Stromal cell of bone marrow (primary cell): Measurements from ENCODE around the gene GH2.

Source experiments
- DNase-seq: peaks from one replicate; pipeline ENCODE4 v3.0.0-alpha.2; 2012; ENCODE audit warnings: low read depth

The GH2 gene

GRCh38 chr17:63841350-63842172 lies 40.2 kb downstream of the GH2 start:
- DNase-seq: no peak

DNA sequence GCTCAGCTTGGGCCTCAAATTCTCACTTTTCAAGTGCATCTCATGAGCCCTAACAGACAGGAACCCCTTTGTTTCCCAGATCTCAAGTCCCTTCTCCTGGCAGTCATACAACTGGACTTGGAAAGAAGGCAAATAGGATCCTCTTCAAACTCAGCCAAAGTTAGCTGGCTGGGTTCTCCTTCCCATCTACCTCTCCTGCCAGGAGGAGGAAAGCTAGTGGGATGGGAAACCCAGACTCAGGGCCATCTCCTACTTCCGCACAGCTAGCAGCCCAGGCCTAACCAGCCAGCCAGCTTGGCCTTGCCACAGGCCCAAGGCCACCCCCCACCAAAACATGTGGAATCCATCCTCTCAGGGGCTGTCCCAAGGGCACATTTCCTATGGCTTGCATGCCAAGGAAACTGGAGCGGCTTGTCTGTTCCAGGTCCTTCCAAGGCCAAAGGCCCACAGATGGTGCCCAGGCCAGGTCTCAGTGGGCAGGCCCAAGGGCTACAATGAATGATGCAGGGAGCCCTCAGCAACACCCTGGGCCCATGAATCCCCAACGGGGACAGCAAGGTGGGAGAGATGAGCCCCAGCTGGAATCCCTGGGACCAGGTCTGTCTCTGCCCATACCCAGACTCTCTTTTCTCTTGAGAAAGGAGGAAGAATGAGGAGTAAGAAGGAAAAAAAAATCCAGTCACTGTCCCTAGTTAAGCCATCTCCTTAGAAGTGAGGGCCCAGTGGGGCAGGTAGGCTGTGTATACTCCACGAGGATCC lies 41.0 kb downstream of the GH2 start:
- DNase-seq: no peak

DNA sequence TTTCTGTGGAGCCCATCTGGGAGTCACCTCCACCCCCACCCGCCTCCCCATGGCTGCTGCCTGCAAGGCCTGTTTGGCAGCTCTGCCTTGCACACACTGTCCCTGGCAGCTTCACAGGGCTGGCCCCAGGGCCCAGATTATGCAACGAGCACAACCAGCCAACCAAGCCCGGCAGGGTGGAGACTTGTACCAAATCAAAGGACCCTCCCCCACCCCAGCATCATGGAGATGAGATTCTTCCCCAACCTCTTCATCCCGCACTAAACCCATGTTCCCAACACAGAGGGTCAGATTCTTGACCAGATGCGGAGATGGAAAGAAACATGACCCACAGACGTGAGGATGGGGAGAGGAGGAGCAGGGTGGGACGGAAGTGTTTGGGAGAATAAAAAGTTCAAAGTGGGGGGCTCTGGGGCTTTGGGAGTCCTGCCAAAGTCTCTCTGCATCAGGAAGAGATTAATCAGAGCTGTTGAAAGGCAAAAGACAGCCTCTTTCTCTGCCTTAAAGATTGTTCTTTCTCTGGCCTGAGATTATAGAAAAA lies 43.0 kb downstream of the GH2 start:
- DNase-seq: peak; percentile 63

DNA sequence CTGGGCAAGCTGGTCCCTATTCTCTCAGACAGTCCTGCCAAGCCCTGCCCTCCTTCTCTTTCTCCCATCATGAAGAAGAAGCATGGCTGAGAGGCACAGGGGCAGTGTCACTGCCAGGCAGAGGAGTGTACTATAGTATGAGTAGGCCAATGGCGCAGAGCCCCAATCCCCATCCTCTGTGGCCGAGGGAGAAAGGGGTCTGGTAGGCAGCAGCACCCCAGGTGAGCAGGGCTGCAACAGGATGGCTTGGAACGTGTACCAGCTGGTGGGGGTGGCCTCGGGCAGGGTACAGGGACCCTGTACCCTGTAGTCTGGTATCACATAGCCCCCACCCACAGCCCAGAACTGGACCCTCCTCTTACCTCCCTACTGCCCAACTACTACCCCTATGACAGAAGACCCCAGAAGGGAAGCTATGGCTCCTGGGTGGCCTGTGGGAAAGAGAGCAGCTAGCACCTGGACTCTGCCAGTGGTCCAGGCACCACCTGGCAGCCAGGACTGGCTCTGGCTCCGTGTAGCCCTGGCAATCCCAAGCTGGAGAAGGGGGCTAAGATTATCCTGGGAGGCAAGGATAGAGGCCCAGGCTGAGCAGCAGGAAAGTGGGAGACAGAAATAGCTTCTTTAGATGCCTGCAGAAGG lies 43.7 kb downstream of the GH2 start:
- DNase-seq: no peak

DNA sequence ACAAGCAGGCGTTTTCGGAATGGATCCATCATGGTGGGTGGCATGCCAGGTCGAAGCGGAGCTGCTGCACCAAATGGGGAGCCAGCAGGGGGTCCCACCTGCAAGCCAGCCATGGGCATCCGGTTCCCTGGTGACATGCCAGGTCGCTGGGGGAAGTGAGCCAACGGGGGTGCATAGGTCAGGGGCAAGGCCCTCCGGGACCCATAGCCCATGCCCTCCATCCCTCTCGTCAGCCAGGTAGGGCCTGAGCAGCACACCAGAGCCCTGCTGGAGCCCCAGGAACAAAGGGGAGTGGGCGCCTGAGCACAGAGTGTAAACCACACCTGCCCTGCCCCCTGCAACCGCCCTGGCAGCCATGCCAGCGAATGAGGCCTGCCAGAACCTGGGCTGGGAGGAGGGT lies 44.3 kb downstream of the GH2 start:
- DNase-seq: no peak

DNA sequence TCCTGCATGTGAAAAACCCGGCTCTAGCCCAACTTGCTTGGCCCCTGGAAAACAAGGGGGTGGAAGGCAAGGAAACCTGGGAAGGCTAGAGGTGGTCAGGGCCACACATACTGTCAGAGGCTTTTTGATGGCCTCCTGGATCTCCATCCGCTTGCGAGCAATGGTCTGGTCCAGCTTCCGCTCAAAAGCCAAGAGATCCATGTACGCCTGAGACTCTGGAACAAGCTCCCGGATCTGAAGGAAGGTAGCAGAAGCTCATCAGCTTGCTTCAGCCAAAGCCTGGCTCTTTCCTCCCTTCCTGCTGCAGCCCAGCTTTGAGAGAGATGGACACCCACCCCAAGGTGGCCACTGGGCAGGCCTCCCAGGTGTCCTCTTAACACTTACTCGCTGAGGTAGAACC lies 44.9 kb downstream of the GH2 start:
- no peak for DNase-seq

- DNase-seq: no peak
Observed at GRCh38 chr17:63835167-63835720, 46.5 kb downstream of the GH2 start.

GRCh38 chr17:63834431-63835166 lies 47.1 kb downstream of the GH2 start:
- peak; percentile 62 for DNase-seq

GRCh38 chr17:63833741-63834373 lies 47.9 kb downstream of the GH2 start:
- DNase-seq: no peak

DNA sequence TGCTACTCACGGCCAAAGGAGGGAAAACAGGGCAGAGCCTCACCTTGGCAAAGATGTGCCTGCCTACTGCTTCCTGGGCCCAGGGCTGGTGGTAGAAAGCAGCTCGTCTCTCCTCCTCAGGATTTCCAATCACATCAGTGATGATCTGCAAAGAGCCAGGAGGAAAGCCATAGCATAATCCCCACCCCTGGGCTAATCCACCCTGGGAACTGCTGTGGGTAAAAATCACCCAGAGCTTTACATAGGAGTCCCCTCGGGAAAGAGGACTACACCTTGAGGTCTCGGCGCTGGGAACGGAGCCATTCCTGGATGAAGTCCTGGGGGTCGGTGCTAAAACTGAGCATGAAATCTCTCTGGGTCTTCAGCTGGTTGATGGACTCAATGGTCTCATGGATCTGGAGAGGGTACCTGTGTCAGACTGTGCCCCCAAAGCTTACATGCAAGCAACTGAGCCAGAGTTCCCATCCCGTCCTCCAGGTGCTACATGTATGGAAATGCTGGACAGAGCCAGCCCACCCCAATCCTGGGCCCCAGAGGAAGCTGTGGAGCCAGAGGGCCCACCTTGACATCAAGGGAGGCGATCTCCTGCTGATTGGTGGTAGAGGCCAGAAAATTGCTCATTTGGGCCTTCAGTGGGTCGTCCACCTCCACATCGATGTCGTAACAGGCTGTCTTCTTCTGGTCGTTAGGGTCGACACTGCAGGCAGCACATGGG lies 48.6 kb downstream of the GH2 start:
- DNase-seq: no peak

DNA sequence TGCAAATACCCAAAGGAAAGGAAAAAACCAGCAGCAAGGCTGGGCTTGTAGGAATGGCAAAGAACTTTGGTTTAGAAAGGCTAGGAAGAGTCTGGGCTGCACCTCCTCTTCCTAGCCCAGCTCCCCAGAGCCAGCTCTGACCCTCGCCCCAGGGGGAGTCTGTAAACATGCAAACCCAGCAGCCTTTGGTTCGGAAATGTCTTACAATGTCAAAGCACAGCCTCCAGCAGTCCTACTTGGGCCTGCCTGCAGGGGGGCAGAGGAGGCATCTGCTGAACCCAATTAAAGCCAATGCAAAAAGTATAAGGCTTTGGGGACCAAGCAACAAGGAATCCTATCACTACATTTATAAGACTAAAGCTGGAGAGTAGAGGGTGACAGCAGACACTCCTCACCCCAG lies 49.3 kb downstream of the GH2 start:
- DNase-seq: no peak

DNA sequence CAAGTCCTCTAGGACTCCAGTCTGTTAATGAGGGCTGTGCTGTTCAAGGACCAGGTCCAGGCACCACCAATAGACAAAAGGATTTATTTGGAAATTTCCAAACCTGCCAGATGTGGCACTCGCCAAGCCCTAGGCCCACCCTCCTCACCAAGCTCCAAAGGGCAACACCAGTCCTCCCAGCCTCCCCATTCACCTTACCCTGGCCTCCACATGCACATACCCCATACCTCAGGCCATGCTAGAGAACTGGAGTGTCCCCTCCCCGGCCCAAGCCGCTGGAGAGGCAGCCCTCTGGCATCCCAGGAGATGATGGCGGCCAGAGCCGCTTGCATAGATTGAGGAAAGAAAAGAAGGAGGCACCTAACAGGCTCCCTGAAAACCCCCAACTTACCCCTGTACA lies 49.7 kb downstream of the GH2 start:
- DNase-seq: no peak

DNA sequence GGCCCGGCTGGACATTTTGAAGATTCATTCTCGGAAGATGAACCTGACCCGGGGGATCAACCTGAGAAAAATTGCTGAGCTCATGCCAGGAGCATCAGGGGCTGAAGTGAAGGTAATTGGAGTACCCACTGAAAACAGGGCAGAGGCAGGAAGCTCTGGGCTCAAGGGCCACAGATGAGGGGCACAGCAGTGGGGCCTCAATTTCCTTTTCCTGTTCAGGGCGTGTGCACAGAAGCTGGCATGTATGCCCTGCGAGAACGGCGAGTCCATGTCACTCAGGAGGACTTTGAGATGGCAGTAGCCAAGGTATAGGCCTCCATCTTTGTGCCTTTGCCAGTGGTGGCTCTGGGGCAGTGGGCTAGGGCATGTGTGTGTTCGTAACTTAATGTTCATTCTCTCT lies 50.2 kb downstream of the GH2 start:
- no peak for DNase-seq

- DNase-seq: no peak
Observed at GRCh38 chr17:63830904-63831491, 50.7 kb downstream of the GH2 start.

GRCh38 chr17:63830278-63830677 lies 51.5 kb downstream of the GH2 start:
- no peak for DNase-seq
